Psoas muscle (tissue), 8 donors: Measurements from ENCODE around the gene DTL. TPM values are rescaled to one million over a fixed set of nuclear protein-coding genes. Genes with fewer than 3 reads are reported as not detected.
A peak's percentile ranks its signal among the peaks of the same experiment; 100 is the strongest.
"Not testable (repeated sequence)": the region's sequence is repeated elsewhere in the genome, so short reads cannot be mapped to it uniquely, and the experiment has no call there.

Source experiments
- ATAC-seq, 4 donors: fragments of 200-7000 bp; cut with Tn5 transposase; one replicate each; pipeline ENCODE4 v1.9.1; 2020; ENCODE audit warnings: moderate library complexity in 3 of 4, mild to moderate bottlenecking in 2 of 4
- DNase-seq, 2 donors: peaks; one replicate each; pipeline ENCODE4 v3.0.0-alpha.2; 2020
- H3K27ac ChIP-seq: fragments of 200-600 bp; one replicate; pipeline ENCODE4 v1.8.0; 2022
- H3K27me3 ChIP-seq, 3 donors: fragments of 200-600 bp in 1 of 3; one replicate each; pipeline versions ENCODE4 v1.6.1 to v1.8.0; 2013 to 2022; ENCODE audit warnings: low read length in 2 of 3, mild to moderate bottlenecking in 2 of 3, moderate library complexity in 1 of 3; ENCODE audit not compliant: insufficient read depth in 3 of 3
- H3K36me3 ChIP-seq, 2 donors: fragments of 200-600 bp in 1 of 2; one replicate each; pipeline versions ENCODE4 v1.6.1 to v1.8.0; 2013 to 2022; ENCODE audit warnings: low read depth in 1 of 2, mild to moderate bottlenecking in 1 of 2, moderate library complexity in 1 of 2; ENCODE audit not compliant: insufficient read depth in 1 of 2
- H3K4me1 ChIP-seq: fragments of 200-600 bp; one replicate; pipeline ENCODE4 v1.8.0; 2022
- H3K4me3 ChIP-seq: fragments of 200-600 bp; one replicate; pipeline ENCODE4 v1.8.0; 2022; ENCODE audit warnings: mild to moderate bottlenecking
- H3K9me3 ChIP-seq: fragments of 200-600 bp; one replicate; pipeline ENCODE4 v1.8.0; 2022
- WGBS, 3 donors: extraction: QIAGEN DNeasy Blood & Tissue Kit; methylation state at CpG; one replicate each; pipeline versions ENCODE4 v1.1.6 to v1.1.7; 2013; 5-methylcytosine and 5-hydroxymethylcytosine counted together
- intact Hi-C, 2 donors: fragments of 100-400 bp; cut with DNase I; formaldehyde crosslinking; loops; one replicate each; pipeline versions ENCODE4 v1.11.0 to v1.14.2; 2022
- polyA plus RNA-seq, 3 donors: library from polyadenylated mRNA; stranded (reverse); fragments of 200-250 nt; gene quantifications; one replicate each; pipeline ENCODE4 v1.2.3, GENCODE V29; 2013
- total RNA-seq, 4 donors: library from RNA; stranded (reverse); fragmentation: NEBNext Ultra II Directional in 2 of 4; extraction: Animal tissue kit (Norgen Biotek cat#: 25700) in 2 of 4; gene quantifications; one replicate each; pipeline versions ENCODE4 v1.2.1 to v1.2.4, GENCODE V29; 2021 to 2023
- TF ChIP-seq, protein P1 (sequence below): fragments of 200-600 bp; IDR thresholded peaks from one replicate; pipeline ENCODE4 v1.8.0; 2022; ENCODE audit warnings: antibody characterized with exemption
- donor health status: healthy with polysubstance abuse.
- donor health status: DM: no; HTN: no; CAD: no; lungs with moderate emphysema.
- donor health status: Bipolar disorder and iron deficiency.
- donor health status: healthy.
- donor health status: DM: yes; HTN: yes; CAD: no.
- donor health status: DM: no; HTN: no; CAD: no.
- donor health status: DM: no; HTN: no; CAD: no.
- donor health status: DM: yes; HTN: yes; CAD: no.

The DTL gene
- total and polyA plus RNA-seq, 7 donors: 0.12 to 0.72 (median 0.19) TPM

DNA sequence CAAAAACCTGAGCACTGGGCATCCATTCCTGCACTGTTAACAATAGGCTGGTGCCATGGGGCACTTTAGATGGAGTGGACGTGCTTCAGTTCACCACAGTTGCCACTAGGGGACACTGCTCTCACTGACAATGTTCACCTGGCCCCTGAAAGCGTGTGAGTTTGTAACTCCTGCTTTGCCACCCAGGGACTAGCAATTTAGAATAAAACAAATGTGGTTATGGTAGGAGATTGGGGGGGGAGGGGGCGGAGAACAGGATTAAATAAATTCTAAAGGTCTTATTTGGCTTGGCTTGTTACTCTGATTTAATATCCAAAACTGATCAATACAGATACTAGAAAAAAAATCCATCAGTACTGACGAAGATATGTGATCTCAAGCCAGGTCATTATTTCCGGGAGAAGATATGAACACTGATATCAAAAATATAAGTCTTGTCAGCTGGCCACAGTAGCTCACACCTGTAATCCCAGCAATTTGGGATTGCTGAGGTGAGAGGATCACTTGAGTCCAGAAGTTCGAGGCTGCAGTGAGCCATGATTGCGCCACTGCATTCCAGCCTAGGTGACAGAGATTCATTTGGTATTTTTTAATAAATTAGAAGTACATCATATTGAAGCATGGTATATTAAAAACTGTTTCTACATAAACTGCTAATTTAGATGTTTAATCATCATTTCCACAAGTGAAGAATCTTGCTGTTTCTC is 23.4 kb upstream of the DTL start:
- no peaks in the 10 kb centered on the region for H3K27me3 ChIP-seq
- peak; percentile 44 to 59 for DNase-seq
- peaks cover 0 to 28% of the 10 kb centered on the region in 2 donors for H3K36me3 ChIP-seq
- H3K27ac ChIP-seq: no peak overlapping the region
- no peaks in the 10 kb centered on the region for H3K9me3 ChIP-seq
- TF ChIP-seq, protein P1, sequence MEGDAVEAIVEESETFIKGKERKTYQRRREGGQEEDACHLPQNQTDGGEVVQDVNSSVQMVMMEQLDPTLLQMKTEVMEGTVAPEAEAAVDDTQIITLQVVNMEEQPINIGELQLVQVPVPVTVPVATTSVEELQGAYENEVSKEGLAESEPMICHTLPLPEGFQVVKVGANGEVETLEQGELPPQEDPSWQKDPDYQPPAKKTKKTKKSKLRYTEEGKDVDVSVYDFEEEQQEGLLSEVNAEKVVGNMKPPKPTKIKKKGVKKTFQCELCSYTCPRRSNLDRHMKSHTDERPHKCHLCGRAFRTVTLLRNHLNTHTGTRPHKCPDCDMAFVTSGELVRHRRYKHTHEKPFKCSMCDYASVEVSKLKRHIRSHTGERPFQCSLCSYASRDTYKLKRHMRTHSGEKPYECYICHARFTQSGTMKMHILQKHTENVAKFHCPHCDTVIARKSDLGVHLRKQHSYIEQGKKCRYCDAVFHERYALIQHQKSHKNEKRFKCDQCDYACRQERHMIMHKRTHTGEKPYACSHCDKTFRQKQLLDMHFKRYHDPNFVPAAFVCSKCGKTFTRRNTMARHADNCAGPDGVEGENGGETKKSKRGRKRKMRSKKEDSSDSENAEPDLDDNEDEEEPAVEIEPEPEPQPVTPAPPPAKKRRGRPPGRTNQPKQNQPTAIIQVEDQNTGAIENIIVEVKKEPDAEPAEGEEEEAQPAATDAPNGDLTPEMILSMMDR: peak; percentile 87
- ATAC-seq: peak; percentile 79 to 93 (median 90)
- no peaks in the 10 kb centered on the region for H3K4me1 ChIP-seq
- intact Hi-C loops: loop anchor here in 1 of 2 donors (10.0 kb wide), 1 partner anchor 177 kb away; the partner anchor contains the start of gene LPGAT1
- 51 to 69% (median 58%) methylated on average over 7 of the region's 7 CpGs for WGBS, 3 donors
- no peak overlapping the region for H3K4me3 ChIP-seq

DNA sequence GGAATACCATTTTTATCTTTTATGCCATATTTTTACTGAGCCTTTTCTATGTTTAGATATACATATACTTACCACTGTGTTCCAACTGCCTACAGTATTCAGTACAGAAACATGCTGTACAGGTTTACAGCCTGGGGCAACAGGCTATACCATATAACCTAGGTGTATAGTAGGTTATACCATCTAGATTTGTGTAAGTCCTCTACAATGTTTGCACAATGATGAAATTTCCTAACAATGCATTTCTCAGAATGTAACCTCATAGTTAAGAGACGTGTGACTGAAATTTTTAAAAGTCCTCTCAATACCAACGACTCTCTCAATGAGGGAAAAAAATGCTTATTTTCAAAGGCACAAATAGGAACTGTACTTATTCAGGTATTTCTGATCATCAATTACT is 21.9 kb upstream of the DTL start:
- no peaks in the 10 kb centered on the region for H3K27me3 ChIP-seq
- ATAC-seq: no peak
- intact Hi-C loops: loop anchor here in 1 of 2 donors (10.0 kb wide), 1 partner anchor 179 kb away; the partner anchor contains the start of gene LPGAT1
- no peak overlapping the region for H3K27ac ChIP-seq
- no peaks in the 10 kb centered on the region for H3K4me1 ChIP-seq
- TF ChIP-seq, protein P1: no peak
- no peaks in the 10 kb centered on the region for H3K9me3 ChIP-seq
- no peak for DNase-seq
- peaks cover 0 to 30% of the 10 kb centered on the region in 2 donors for H3K36me3 ChIP-seq
- WGBS, 3 donors: 87 to 90% (median 89%) methylated on average over 2 of the region's 2 CpGs
- H3K4me3 ChIP-seq: no peak overlapping the region

DNA sequence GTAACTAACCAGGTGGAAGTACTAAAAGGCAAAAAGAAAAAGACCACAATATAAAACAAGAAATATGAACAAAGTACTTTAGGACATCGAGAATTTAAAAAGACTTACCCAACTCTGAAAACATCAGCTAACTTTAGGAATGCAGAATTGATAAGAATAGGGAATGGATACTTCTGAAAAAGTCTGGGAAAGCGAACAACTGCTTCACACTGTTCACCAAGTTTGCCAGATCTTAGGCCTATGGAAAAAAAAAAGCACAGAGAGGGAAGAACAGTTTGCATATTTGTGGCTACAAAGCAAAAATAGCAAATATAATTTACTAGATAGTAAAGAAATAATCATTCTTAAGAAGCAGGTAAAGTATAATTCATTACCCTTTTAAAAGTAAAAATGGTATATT is 14.6 kb upstream of the DTL start:
- intact Hi-C loops: no loop called here
- no peaks in the 10 kb centered on the region for H3K4me1 ChIP-seq
- H3K36me3 ChIP-seq: peaks cover 0 to 34% of the 10 kb centered on the region in 2 donors
- H3K4me3 ChIP-seq: no peak overlapping the region
- TF ChIP-seq, protein P1: no peak
- no peak overlapping the region for H3K27ac ChIP-seq
- 93 to 96% (median 96%) methylated on average over 2 of the region's 2 CpGs for WGBS, 3 donors
- ATAC-seq (no peak), DNase-seq (no peak)
- H3K9me3 ChIP-seq: no peaks in the 10 kb centered on the region
- H3K27me3 ChIP-seq: no peaks in the 10 kb centered on the region

DNA sequence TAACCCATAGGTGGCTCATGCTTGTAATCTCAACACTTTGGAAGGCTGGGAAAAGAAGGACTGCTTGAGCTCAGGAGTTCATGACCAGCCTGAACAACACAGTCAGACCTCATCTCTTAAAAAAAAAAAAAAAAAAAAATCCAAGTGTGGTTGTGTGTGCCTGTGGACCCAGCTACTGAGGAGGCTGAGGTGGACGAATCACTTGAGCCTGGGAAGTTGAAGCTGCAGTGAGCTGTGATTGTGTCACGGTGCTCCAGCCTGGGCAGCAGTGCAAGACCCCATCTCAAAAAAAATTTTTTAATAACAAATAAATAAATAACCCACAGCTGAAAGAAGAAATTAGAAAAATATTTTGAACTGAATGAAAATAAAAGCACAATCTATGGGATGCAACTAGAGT is 14.0 kb upstream of the DTL start:
- DNase-seq: no peak
- Histone ChIP-seq H3K36me3 (peaks cover 0 to 29% of the 10 kb centered on the region in 2 donors), H3K9me3 (no peaks in the 10 kb centered on the region), H3K27ac (no peak overlapping the region), H3K4me1 (no peaks in the 10 kb centered on the region), H3K27me3 (no peaks in the 10 kb centered on the region), H3K4me3 (no peak overlapping the region)
- intact Hi-C loops: no loop called here
- WGBS, 3 donors: 94 to 97% (median 96%) methylated on average over 2 of the region's 2 CpGs
- TF ChIP-seq, protein P1: no peak
- ATAC-seq: no peak

DNA sequence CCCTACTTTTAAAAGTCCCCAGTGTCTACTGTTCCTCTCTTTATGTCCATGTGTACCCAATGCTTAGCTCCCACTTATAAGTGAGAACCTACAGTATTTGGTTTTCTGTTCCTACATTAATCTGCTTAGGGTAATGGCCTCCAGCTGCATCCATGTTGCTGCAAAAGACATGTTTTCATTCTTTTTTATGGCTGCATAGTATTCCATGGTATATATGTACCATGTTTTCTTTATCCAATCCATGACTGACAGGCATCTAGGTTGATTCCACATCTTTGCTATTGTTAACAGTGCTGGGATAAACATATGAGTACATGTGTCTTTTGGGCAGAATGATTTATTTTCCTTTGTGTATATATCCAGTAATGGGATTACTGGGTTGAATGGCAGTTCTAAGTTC is 12.6 kb upstream of the DTL start:
- intact Hi-C loops, DNase-seq, ATAC-seq: not testable (repeated sequence)

More for the DNA sequence above, 12.6 kb upstream of the DTL start:
- peaks cover 0 to 20% of the 10 kb centered on the region in 2 donors for H3K36me3 ChIP-seq
- H3K4me1 ChIP-seq, H3K27me3 ChIP-seq, H3K9me3 ChIP-seq, H3K27ac ChIP-seq, H3K4me3 ChIP-seq: not testable (repeated sequence)
